ENCODE data around the gene TLNRD1. TPM values are rescaled to one million over a fixed set of nuclear protein-coding genes. Genes with fewer than 3 reads are reported as not detected.
A peak's percentile ranks its signal among the peaks of the same experiment; 100 is the strongest.

The TLNRD1 gene
- total RNA-seq, 1 donor from 2014 or later = 27.8 TPM

DNA sequence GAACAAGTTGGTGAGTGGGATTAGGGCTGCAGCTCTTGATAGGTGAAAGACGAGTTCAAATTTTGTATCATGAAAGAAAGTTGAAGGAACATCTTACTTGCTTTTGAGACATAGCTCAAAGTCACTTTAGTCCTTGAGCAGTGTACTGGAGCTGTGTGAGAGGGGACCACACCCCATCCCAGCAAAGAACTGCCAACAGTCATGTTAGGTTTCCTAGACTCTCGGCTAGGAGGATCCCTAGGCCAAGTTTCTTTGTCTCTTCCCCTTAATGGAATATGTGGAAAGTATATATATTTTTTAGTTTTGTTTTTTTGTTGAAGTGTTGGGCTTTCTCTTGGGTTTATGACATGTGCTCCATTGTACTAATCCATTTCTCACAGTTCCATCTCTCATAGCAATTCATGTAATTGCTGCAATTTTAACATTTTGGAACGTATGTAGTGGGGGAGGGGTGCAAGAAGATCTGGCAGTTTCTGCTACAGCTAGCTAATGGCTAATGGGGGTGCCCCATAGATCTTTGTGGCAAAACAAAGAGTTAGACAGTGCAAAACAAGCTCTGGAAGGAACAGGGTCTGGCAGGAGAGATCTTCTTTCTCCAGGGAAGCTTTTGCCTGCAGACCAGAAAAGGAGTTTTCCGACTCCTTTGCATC is 25.1 kb downstream of the TLNRD1 start:
- no peaks in the 10 kb centered on the region for H3K36me3 ChIP-seq
- ATAC-seq = no peak
- intact Hi-C loops (cut with DNase I) = loop anchor here (10.0 kb wide), 1 partner anchor 59 kb away; no protein-coding TSS in a partner anchor
- H3K9me3 ChIP-seq = no peaks in the 10 kb centered on the region
- H3K4me1 ChIP-seq = peaks cover 24% of the 10 kb centered on the region
- DNase-seq = no peak
- no peak overlapping the region for H3K27ac ChIP-seq
- TF ChIP-seq, protein P1, sequence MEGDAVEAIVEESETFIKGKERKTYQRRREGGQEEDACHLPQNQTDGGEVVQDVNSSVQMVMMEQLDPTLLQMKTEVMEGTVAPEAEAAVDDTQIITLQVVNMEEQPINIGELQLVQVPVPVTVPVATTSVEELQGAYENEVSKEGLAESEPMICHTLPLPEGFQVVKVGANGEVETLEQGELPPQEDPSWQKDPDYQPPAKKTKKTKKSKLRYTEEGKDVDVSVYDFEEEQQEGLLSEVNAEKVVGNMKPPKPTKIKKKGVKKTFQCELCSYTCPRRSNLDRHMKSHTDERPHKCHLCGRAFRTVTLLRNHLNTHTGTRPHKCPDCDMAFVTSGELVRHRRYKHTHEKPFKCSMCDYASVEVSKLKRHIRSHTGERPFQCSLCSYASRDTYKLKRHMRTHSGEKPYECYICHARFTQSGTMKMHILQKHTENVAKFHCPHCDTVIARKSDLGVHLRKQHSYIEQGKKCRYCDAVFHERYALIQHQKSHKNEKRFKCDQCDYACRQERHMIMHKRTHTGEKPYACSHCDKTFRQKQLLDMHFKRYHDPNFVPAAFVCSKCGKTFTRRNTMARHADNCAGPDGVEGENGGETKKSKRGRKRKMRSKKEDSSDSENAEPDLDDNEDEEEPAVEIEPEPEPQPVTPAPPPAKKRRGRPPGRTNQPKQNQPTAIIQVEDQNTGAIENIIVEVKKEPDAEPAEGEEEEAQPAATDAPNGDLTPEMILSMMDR (IDR thresholded peaks at IDR 0.05) = no peak
- H3K27me3 ChIP-seq = no peaks in the 10 kb centered on the region
- no peak overlapping the region for H3K4me3 ChIP-seq

DNA sequence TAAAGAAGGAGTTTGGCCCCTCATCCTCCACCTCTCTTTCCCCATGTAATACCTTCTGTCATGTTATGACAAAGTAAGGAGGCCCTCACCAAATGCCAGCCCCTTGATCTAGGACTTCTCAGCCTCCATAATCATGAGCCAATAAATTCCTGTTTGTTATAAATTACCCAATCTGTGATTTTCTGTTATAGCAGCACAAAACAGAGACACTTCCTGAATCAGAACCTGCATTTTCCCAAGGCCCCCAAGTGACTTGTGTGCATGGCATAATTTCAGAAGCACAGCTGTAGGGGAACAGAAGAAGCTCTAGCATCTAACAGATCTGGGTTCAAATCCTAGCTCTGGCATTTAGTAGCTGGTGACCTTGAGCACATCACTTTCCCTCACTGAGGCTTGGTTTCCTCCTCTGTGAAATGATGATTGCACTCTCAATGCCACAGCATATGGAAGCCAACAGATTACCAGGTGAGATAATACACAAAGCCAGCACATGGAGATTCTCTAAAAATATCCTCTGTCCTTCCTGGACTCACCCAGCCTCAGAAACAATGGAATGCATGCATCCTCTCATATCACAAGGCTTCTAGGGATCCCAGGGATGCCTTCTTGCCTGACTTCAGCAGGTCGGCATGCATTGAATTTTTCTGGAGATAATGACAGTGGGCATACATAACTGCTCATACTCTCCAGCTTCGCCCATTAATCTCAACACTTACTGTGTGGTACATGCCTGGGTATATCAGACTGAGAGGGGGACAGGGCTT is 26.3 kb downstream of the TLNRD1 start:
- Histone ChIP-seq H3K27ac (no peak overlapping the region), H3K4me1 (peaks cover 24% of the 10 kb centered on the region), H3K9me3 (no peaks in the 10 kb centered on the region), H3K4me3 (no peak overlapping the region), H3K36me3 (no peaks in the 10 kb centered on the region), H3K27me3 (no peaks in the 10 kb centered on the region)
- TF ChIP-seq, protein P1 (IDR thresholded peaks at IDR 0.05) = no peak
- intact Hi-C loops (cut with DNase I) = loop anchor here (10.0 kb wide), 1 partner anchor 58 kb away; no protein-coding TSS in a partner anchor
- ATAC-seq (no peak), DNase-seq (no peak)

DNA sequence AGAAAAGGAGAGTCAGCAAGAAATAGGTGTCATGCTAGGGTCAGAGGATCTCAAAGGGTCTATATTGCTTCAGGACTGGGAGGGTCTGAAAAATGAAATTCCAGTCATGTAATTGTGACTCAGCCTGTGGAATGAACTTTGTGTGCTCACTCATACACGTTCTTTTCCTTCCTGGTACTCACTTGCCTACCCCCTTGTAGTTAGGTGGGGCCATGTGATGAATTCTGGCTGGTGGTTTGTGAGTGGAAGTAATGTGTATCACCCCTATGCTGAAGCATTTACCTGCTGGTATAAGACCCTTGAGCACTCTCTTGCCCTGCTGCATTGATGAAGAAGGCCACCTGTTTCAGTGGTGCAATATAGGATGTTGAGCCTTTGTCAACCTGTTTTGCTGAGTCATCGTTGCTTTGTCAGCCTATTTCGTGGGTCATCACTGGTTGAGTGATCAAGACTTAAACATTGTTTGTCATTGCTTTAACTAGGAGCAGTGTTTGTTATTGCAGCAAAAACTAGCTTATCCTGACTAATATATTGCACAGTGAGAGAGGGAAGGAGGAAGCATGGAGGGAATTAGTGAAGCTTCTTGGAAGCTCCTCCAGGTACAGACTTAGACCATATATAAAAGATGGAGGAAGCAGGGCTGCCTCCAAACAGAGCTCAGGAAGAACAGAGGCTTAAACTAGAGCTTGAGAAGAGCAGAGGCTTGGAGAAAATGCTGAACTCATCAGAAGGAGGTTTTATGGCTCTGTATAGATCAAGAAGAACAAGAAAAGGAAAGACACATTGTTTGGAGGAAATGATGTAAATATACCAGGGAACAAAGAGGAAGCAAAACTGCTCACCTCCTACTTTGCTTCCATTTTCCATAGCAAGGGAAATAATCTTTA is 28.9 kb downstream of the TLNRD1 start:
- no peaks in the 10 kb centered on the region for H3K36me3 ChIP-seq
- no peaks in the 10 kb centered on the region for H3K9me3 ChIP-seq
- H3K27ac ChIP-seq = no peak overlapping the region
- intact Hi-C loops (cut with DNase I) = loop anchor here (10.0 kb wide), 1 partner anchor 55 kb away; no protein-coding TSS in a partner anchor
- no peaks in the 10 kb centered on the region for H3K27me3 ChIP-seq
- DNase-seq (no peak), ATAC-seq (peak; percentile 13)
- TF ChIP-seq, protein P1 (IDR thresholded peaks at IDR 0.05) = no peak
- no peak overlapping the region for H3K4me3 ChIP-seq
- peaks cover 11% of the 10 kb centered on the region for H3K4me1 ChIP-seq

DNA sequence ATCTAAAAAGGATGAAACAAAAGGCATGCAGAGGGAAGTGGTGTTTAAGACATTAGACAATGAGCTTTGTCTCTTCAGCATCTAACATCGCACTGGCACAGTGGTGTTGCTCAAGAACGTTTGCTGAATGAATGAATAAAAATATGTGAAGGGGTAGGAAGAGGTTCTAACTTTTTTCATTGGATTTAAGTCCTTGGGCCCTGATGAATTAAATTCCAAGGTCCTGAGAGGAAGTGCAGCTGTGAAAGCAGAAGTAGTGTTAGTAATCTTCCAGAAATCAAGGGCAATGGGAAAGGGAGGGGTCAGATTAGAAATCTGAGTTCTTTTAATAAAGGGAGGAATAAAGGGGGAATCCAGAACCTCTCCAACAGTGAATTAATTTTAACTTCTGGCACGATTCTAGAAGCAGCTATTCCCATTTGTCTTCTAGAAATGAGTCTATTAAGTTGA is 29.6 kb downstream of the TLNRD1 start:
- H3K4me3 ChIP-seq = no peak overlapping the region
- H3K36me3 ChIP-seq = no peaks in the 10 kb centered on the region
- no peak overlapping the region for H3K27ac ChIP-seq
- no peaks in the 10 kb centered on the region for H3K27me3 ChIP-seq
- H3K9me3 ChIP-seq = no peaks in the 10 kb centered on the region
- peak; percentile 19 for ATAC-seq
- peaks cover 11% of the 10 kb centered on the region for H3K4me1 ChIP-seq
- intact Hi-C loops (cut with DNase I) = no loop called here
- DNase-seq = no peak
- TF ChIP-seq, protein P1 (IDR thresholded peaks at IDR 0.05) = no peak

- Histone ChIP-seq H3K4me3 (no peak overlapping the region), H3K27ac (no peak overlapping the region), H3K4me1 (peaks cover 11% of the 10 kb centered on the region), H3K36me3 (no peaks in the 10 kb centered on the region), H3K27me3 (no peaks in the 10 kb centered on the region), H3K9me3 (no peaks in the 10 kb centered on the region)
- TF ChIP-seq, protein P1 (IDR thresholded peaks at IDR 0.05) = no peak
- DNase-seq = no peak
- intact Hi-C loops (cut with DNase I) = no loop called here
- no peak for ATAC-seq
These were observed 30.5 kb downstream of the TLNRD1 start for GRCh38 chr15:81031203-81031602.
